H9 (cell line): ENCODE measurements around the gene MMP17. TPM values are rescaled to one million over a fixed set of nuclear protein-coding genes. Genes with fewer than 3 reads are reported as not detected.

Experiments
- DNase-seq: peaks from one replicate; pipeline ENCODE4 v3.0.0-alpha.2; 2017
- H2AFZ ChIP-seq: one replicate; pipeline ENCODE4 v1.6.1; 2013; ENCODE audit warnings: mild to moderate bottlenecking, low read length, control low read depth, moderate library complexity
- H2AK5ac ChIP-seq: 2 replicates; pipeline ENCODE4 v1.6.1; 2013; ENCODE audit warnings: low read length, control low read depth, mixed read lengths; ENCODE audit not compliant: insufficient read length
- H2BK120ac ChIP-seq: one replicate; pipeline ENCODE4 v1.6.1; 2013; ENCODE audit warnings: low read depth, mild to moderate bottlenecking, low read length, control low read depth, inconsistent platforms; ENCODE audit not compliant: poor library complexity, severe bottlenecking
- H2BK12ac ChIP-seq: 2 replicates; pipeline ENCODE4 v1.6.1; 2013; ENCODE audit warnings: low read length, control low read depth, mixed read lengths, low read depth; ENCODE audit not compliant: insufficient read length
- H2BK15ac ChIP-seq: 2 replicates; pipeline ENCODE4 v1.6.1; 2013; ENCODE audit warnings: low read depth, low read length, control low read depth
- H2BK20ac ChIP-seq: one replicate; pipeline ENCODE4 v1.6.1; 2013; ENCODE audit warnings: low read depth, mild to moderate bottlenecking, low read length, control low read depth, inconsistent platforms; ENCODE audit not compliant: poor library complexity, severe bottlenecking
- H2BK5ac ChIP-seq: 2 replicates; pipeline ENCODE4 v1.6.1; 2013; ENCODE audit warnings: low read length, control low read depth, mixed read lengths; ENCODE audit not compliant: insufficient read length
- H3K14ac ChIP-seq: 2 replicates; pipeline ENCODE4 v1.6.1; 2013; ENCODE audit warnings: low read length, control low read depth; ENCODE audit not compliant: insufficient read depth
- H3K18ac ChIP-seq: 2 replicates; pipeline ENCODE4 v1.6.1; 2013; ENCODE audit warnings: low read depth, mild to moderate bottlenecking, mixed read lengths, low read length, control low read depth; ENCODE audit not compliant: insufficient read length
- H3K23ac ChIP-seq: 2 replicates; pipeline ENCODE4 v1.6.1; 2013; ENCODE audit warnings: low read length, control low read depth, mixed read lengths, low read depth; ENCODE audit not compliant: insufficient read length
- H3K23me2 ChIP-seq: 2 replicates; pipeline ENCODE4 v1.6.1; 2013; ENCODE audit warnings: low read depth, mild to moderate bottlenecking, mixed read lengths, low read length, control low read depth; ENCODE audit not compliant: insufficient read length, poor library complexity, severe bottlenecking
- H3K27ac ChIP-seq: 2 replicates; pipeline ENCODE4 v1.5.1; 2013; ENCODE audit warnings: low read length, control low read depth, mixed read lengths, low read depth; ENCODE audit not compliant: insufficient read length
- H3K27me3 ChIP-seq: 2 replicates; pipeline ENCODE4 v1.6.1; 2013; ENCODE audit warnings: low read length, control low read depth, inconsistent platforms; ENCODE audit not compliant: insufficient read depth
- H3K4ac ChIP-seq: 2 replicates; pipeline ENCODE4 v1.6.1; 2013; ENCODE audit warnings: low read depth, mild to moderate bottlenecking, control low read depth, inconsistent platforms, low read length, moderate library complexity
- H3K4me1 ChIP-seq: 2 replicates; pipeline ENCODE4 v1.6.1; 2013; ENCODE audit warnings: low read length, control low read depth, inconsistent platforms; ENCODE audit not compliant: insufficient read depth
- H3K4me2 ChIP-seq: 2 replicates; pipeline ENCODE4 v1.6.1; 2013; ENCODE audit warnings: low read length, control low read depth, mixed read lengths; ENCODE audit not compliant: insufficient read length, insufficient read depth
- H3K56ac ChIP-seq: 2 replicates; pipeline ENCODE4 v1.6.1; 2013; ENCODE audit warnings: low read depth, mild to moderate bottlenecking, mixed read lengths, low read length, control low read depth; ENCODE audit not compliant: insufficient read length
- H3K79me1 ChIP-seq: 2 replicates; pipeline ENCODE4 v1.6.1; 2013; ENCODE audit warnings: low read depth, mild to moderate bottlenecking, moderate library complexity, low read length, control low read depth, inconsistent platforms; ENCODE audit not compliant: insufficient read depth, poor library complexity, severe bottlenecking
- H3K79me2 ChIP-seq: 2 replicates; pipeline ENCODE4 v1.6.1; 2013; ENCODE audit warnings: low read length, control low read depth, inconsistent platforms; ENCODE audit not compliant: insufficient read depth
- H3K9ac ChIP-seq: 2 replicates; pipeline ENCODE4 v1.6.1; 2013; ENCODE audit warnings: low read length, control low read depth, mixed read lengths; ENCODE audit not compliant: insufficient read length; ENCODE audit errors: extremely low read depth
- H3K9me3 ChIP-seq: one replicate; pipeline ENCODE4 v1.6.1; 2013; ENCODE audit warnings: low read depth, low read length, inconsistent platforms; ENCODE audit not compliant: control insufficient read depth
- H3T11ph ChIP-seq: one replicate; pipeline ENCODE4 v1.6.1; 2013; ENCODE audit warnings: mild to moderate bottlenecking, low read length, control low read depth, inconsistent platforms
- H4K20me1 ChIP-seq: one replicate; pipeline ENCODE4 v1.6.1; 2013; ENCODE audit not compliant: control insufficient read depth, insufficient read length, insufficient read depth
- H4K5ac ChIP-seq: 2 replicates; pipeline ENCODE4 v1.6.1; 2013; ENCODE audit warnings: low read depth, mild to moderate bottlenecking, mixed read lengths, low read length, control low read depth; ENCODE audit not compliant: insufficient read length
- H4K8ac ChIP-seq: replicated peaks from 2 replicates; pipeline ENCODE4 v1.6.1; 2013; ENCODE audit warnings: low read length, control low read depth, mixed read lengths, low read depth; ENCODE audit not compliant: insufficient read length
- H4K91ac ChIP-seq: 2 replicates; pipeline ENCODE4 v1.6.1; 2013; ENCODE audit warnings: low read depth, mild to moderate bottlenecking, moderate library complexity, mixed read lengths, low read length, control low read depth; ENCODE audit not compliant: insufficient read length
- H3K27ac Mint-ChIP-seq, 3 experiments: 2 replicates in 2 of 3; 3 replicates in 1 of 3; pipeline ENCODE4 v1.8.0; 2020 to 2021; ENCODE audit warnings: mixed read lengths in 3 of 3, mild to moderate bottlenecking in 1 of 3, moderate library complexity in 1 of 3
- H3K27me3 Mint-ChIP-seq: 2 replicates; pipeline ENCODE4 v1.8.0; 2021; ENCODE audit warnings: low read depth, mild to moderate bottlenecking, moderate library complexity, mixed read lengths
- H3K36me3 Mint-ChIP-seq, 3 experiments: 2 replicates in 2 of 3; 3 replicates in 1 of 3; pipeline ENCODE4 v1.8.0; 2020 to 2021; ENCODE audit warnings: low read depth in 3 of 3, mixed read lengths in 3 of 3; ENCODE audit not compliant: insufficient read depth in 1 of 3
- H3K4me1 Mint-ChIP-seq, 2 experiments: 2 replicates each; pipeline ENCODE4 v1.8.0; 2020; ENCODE audit warnings: mixed read lengths in 2 of 2
- H3K4me3 Mint-ChIP-seq, 2 experiments: 2 replicates in 1 of 2; 3 replicates in 1 of 2; pipeline ENCODE4 v1.8.0; 2020 to 2021; ENCODE audit warnings: mild to moderate bottlenecking in 2 of 2, mixed read lengths in 2 of 2, moderate library complexity in 1 of 2
- H3K9me3 Mint-ChIP-seq, 2 experiments: 2 replicates in 1 of 2; 3 replicates in 1 of 2; pipeline ENCODE4 v1.8.0; 2020; ENCODE audit warnings: mild to moderate bottlenecking in 2 of 2, mixed read lengths in 2 of 2, moderate library complexity in 1 of 2
- CTCF ChIP-seq: fragments of 200-600 bp; sonication (generic); conservative IDR thresholded peaks from 3 replicates; pipeline ENCODE4 v1.8.0; 2021; ENCODE audit warnings: antibody characterized with exemption, mild to moderate bottlenecking
- WGBS: extraction: QIAGEN DNeasy Blood & Tissue Kit; methylation state at CpG from one replicate; pipeline ENCODE4 v1.1.7; 2013; ENCODE audit warnings: missing lambda C conversion rate, low lambda C conversion rate, mixed read lengths; ENCODE audit not compliant: insufficient read length; ENCODE audit errors: extremely low coverage; 5-methylcytosine and 5-hydroxymethylcytosine counted together
- total RNA-seq: library from RNA; stranded (reverse); gene quantifications from 2 replicates; pipeline ENCODE4 v1.2.1, GENCODE V29; 2021

Gene MMP17
- total RNA-seq, 1 experiment from 2014 or later, result 14.8 TPM

GRCh38 chr12:131900397-131900796 is 72.2 kb downstream of the MMP17 start:
- no peak overlapping the region for H4K91ac ChIP-seq
- Mint-ChIP-seq H3K9me3 (no peaks in the 10 kb centered on the region), H3K36me3 (peaks cover 9 to 16% (median 13%) of the 10 kb centered on the region in 3 experiments; a peak in 6 of 7 replicates), H3K27me3 (no peaks in the 10 kb centered on the region), H3K4me3 (no peak overlapping the region), H3K27ac (peak overlapping the region in 2 of 3 experiments; percentile 64 to 73; a peak in 5 of 7 replicates), H3K4me1 (peaks cover 6 to 18% of the 10 kb centered on the region in 2 experiments)
- H3K79me2 ChIP-seq, result no peaks in the 10 kb centered on the region; the same call in 1 of the 2 replicates
- H3K23me2 ChIP-seq, result peaks cover 4% of the 10 kb centered on the region
- H3K27me3 ChIP-seq, result no peaks in the 10 kb centered on the region
- no peak overlapping the region for H2AFZ ChIP-seq
- H4K5ac ChIP-seq, result no peak overlapping the region
- H3K18ac ChIP-seq, result no peak overlapping the region
- no peaks in the 10 kb centered on the region for H4K20me1 ChIP-seq
- H2BK5ac ChIP-seq, result no peak overlapping the region
- no peak overlapping the region for H3K27ac ChIP-seq
- no peak overlapping the region for H2BK120ac ChIP-seq
- DNase-seq, result no peak
- H2AK5ac ChIP-seq, result no peak overlapping the region
- no peak for TF ChIP-seq CTCF
- H2BK20ac ChIP-seq, result no peak overlapping the region
- no peak overlapping the region for H3K4me2 ChIP-seq
- H3K14ac ChIP-seq, result no peak overlapping the region
- H2BK15ac ChIP-seq, result no peak overlapping the region
- no peak overlapping the region for H3K4ac ChIP-seq
- no peaks in the 10 kb centered on the region for H3K79me1 ChIP-seq
- H3K56ac ChIP-seq, result no peak overlapping the region
- no peaks in the 10 kb centered on the region for H3K9me3 ChIP-seq
- no peak overlapping the region for H3T11ph ChIP-seq
- no peak overlapping the region for H3K9ac ChIP-seq
- no peaks in the 10 kb centered on the region for H3K4me1 ChIP-seq
- H3K23ac ChIP-seq, result no peak overlapping the region
- no peak overlapping the region for H4K8ac ChIP-seq
- no peak overlapping the region for H2BK12ac ChIP-seq
- no CpG with 5 or more reads among the region's 6 CpGs for WGBS

Other genes with a start within 250 kb of the MMP17 start
- gene SFSWAP, start 117.3 kb upstream of the MMP17 start, total RNA-seq, result 44.2 and 48.1 TPM in 2 replicates
- 52.7 and 57.2 TPM in 2 replicates for gene ULK1, start 66.2 kb downstream of the MMP17 start, total RNA-seq
- 116 and 117 TPM in 2 replicates for gene PUS1, start 100.9 kb downstream of the MMP17 start, total RNA-seq
- 53.3 and 61.7 TPM in 2 replicates for gene EP400, start 121.5 kb downstream of the MMP17 start, total RNA-seq